ENCODE data around the gene DTX2.
"Not testable (repeated sequence)": the region's sequence is repeated elsewhere in the genome, so short reads cannot be mapped to it uniquely, and the experiment has no call there.

Gene DTX2

DNA sequence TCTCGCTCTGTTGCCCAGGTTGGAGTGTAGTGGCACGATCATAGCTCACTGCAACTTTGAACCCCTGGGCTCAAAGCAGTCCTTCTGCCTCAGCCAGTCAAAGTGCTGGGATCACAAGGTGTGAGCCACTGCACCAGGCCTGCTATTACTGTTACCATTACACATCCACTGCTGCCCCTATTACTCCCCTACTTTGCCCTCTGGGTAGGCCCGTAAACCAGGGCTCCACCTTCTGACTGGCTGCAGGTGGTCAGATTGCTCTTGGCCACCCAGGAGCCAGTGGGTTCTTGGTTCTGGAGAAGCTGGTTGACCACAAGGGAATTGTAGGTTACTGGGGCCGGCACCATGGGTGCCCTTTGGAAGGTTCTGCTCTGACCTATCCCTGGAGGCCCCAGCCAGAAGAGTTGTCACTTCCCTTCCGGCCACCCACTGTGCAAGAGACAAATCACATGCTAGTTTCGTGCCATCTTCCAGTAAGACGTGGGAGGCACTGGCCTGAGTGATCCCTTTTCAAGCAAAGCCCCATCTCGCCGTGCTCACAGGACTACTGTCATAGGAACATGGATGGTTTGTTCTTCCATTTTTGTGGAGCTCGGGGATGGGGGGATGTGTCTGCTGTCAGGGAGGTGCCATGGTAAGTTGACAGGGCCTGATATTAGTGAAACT is 10.2 kb downstream of the DTX2 start:
- not testable (repeated sequence) for DNase-seq
- WGBS = 77% methylated on average over 6 of the region's 10 CpGs

DNA sequence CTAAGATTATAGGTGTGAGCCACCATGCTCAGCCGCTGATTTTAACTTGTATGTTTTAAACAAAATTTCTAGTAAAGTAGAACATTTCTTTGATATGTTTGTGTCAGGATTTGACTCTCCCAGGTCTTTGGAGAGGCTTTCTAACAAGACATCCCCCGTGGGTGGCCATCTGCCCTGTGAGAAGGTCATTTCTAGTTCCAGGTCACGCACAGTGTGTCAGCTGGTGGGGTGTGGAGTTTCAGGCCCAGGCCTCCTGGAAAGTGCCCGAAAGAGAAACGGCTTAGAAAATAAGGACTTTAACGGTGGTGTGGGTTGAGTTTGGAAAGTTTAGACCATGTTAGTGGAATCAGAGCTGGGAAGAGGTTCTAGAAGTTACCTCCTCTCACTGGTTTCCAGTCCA is 11.6 kb downstream of the DTX2 start:
- not testable (repeated sequence) for DNase-seq; H3K4me2 ChIP-seq (ENCODE audit: low read length, poor library complexity, severe bottlenecking); H3K27me3 ChIP-seq (ENCODE audit: control insufficient read depth in 1 of 2, insufficient read depth in 1 of 2, low read length in 2 of 2); H4K91ac ChIP-seq (ENCODE audit: low read length); H3K4me3 ChIP-seq (ENCODE audit: insufficient read depth in 1 of 2, low read depth in 1 of 2, low read length in 2 of 2); H2BK5ac ChIP-seq (ENCODE audit: low read depth, low read length, poor library complexity, severe bottlenecking); H3K79me1 ChIP-seq (replicated peaks; ENCODE audit: low read length, poor library complexity, severe bottlenecking); H3K4ac ChIP-seq (ENCODE audit: low read depth in 1 of 2, low read length in 2 of 2); H3K14ac ChIP-seq (ENCODE audit: low read length in 2 of 2); H3K18ac ChIP-seq (ENCODE audit: low read depth in 1 of 2, low read length in 2 of 2); H3K23ac ChIP-seq (ENCODE audit: low read length in 2 of 2); H2AK5ac ChIP-seq (ENCODE audit: low read length, severe bottlenecking); H2BK15ac ChIP-seq (ENCODE audit: low read depth, poor library complexity, severe bottlenecking); H2AFZ ChIP-seq (ENCODE audit: low read depth, low read length); H3K36me3 ChIP-seq (ENCODE audit: control insufficient read depth in 1 of 2, insufficient read depth in 2 of 2, low read depth in 1 of 2, low read length in 2 of 2); H3K27ac ChIP-seq (ENCODE audit: low read length, poor library complexity, severe bottlenecking); H3K9ac ChIP-seq (ENCODE audit: low read length); H2BK12ac ChIP-seq (ENCODE audit: low read length in 2 of 2); H3K4me1 ChIP-seq (ENCODE audit: control insufficient read depth, insufficient read depth, low read depth, low read length); H2BK120ac ChIP-seq (ENCODE audit: low read depth, low read length); H4K8ac ChIP-seq (ENCODE audit: low read length); H3K9me3 ChIP-seq (ENCODE audit: control insufficient read depth, low read length)
- no CpG with 5 or more reads among the region's 6 CpGs for WGBS

More for the DNA sequence above, 10.2 kb downstream of the DTX2 start:
- H3K27me3 ChIP-seq (ENCODE audit: control insufficient read depth in 1 of 2, insufficient read depth in 1 of 2, low read length in 2 of 2); H3K9ac ChIP-seq (ENCODE audit: low read length); H2AFZ ChIP-seq (ENCODE audit: low read depth, low read length); H3K27ac ChIP-seq (ENCODE audit: low read length, poor library complexity, severe bottlenecking); H2BK120ac ChIP-seq (ENCODE audit: low read depth, low read length); H3K4me3 ChIP-seq (ENCODE audit: insufficient read depth in 1 of 2, low read depth in 1 of 2, low read length in 2 of 2); H3K4me1 ChIP-seq (ENCODE audit: control insufficient read depth, insufficient read depth, low read depth, low read length); H3K4ac ChIP-seq (ENCODE audit: low read depth in 1 of 2, low read length in 2 of 2); H2BK15ac ChIP-seq (ENCODE audit: low read depth, poor library complexity, severe bottlenecking); H2BK12ac ChIP-seq (ENCODE audit: low read length in 2 of 2); H2BK5ac ChIP-seq (ENCODE audit: low read depth, low read length, poor library complexity, severe bottlenecking); H3K36me3 ChIP-seq (ENCODE audit: control insufficient read depth in 1 of 2, insufficient read depth in 2 of 2, low read depth in 1 of 2, low read length in 2 of 2); H3K14ac ChIP-seq (ENCODE audit: low read length in 2 of 2); H3K18ac ChIP-seq (ENCODE audit: low read depth in 1 of 2, low read length in 2 of 2); H3K9me3 ChIP-seq (ENCODE audit: control insufficient read depth, low read length); H3K23ac ChIP-seq (ENCODE audit: low read length in 2 of 2); H2AK5ac ChIP-seq (ENCODE audit: low read length, severe bottlenecking); H3K79me1 ChIP-seq (replicated peaks; ENCODE audit: low read length, poor library complexity, severe bottlenecking); H3K4me2 ChIP-seq (ENCODE audit: low read length, poor library complexity, severe bottlenecking); H4K91ac ChIP-seq (ENCODE audit: low read length): not testable (repeated sequence)
- H4K8ac ChIP-seq (ENCODE audit: low read length) = peak overlapping the region; percentile 28

DNA sequence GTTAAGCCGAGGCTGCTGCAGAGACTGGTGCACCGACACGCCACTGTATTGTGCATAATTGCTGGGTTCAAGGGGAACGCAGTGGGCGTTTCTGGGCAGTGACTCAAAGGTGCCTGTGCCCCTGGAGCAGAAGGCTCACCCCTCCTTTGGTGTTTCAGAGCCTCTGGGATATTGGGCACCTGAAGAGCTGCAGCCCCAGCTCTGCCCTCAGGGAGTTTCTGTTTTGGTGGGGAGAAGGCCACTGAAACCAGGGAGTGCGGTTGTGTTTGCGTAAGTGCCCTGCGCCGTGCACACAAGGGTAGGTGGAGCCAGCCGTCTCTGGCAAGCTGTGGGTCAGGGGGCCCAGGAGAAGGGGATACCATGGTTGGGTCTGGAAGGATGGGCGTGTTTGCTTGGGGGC is 14.8 kb downstream of the DTX2 start:
- H3K9ac ChIP-seq (ENCODE audit: low read length); H3K4ac ChIP-seq (ENCODE audit: low read depth in 1 of 2, low read length in 2 of 2); H2BK15ac ChIP-seq (ENCODE audit: low read depth, poor library complexity, severe bottlenecking); H3K27me3 ChIP-seq (ENCODE audit: control insufficient read depth in 1 of 2, insufficient read depth in 1 of 2, low read length in 2 of 2); H3K36me3 ChIP-seq (ENCODE audit: control insufficient read depth in 1 of 2, insufficient read depth in 2 of 2, low read depth in 1 of 2, low read length in 2 of 2); H3K18ac ChIP-seq (ENCODE audit: low read depth in 1 of 2, low read length in 2 of 2); H2AK5ac ChIP-seq (ENCODE audit: low read length, severe bottlenecking); H4K91ac ChIP-seq (ENCODE audit: low read length); H4K8ac ChIP-seq (ENCODE audit: low read length); H2BK12ac ChIP-seq (ENCODE audit: low read length in 2 of 2); H3K27ac ChIP-seq (ENCODE audit: low read length, poor library complexity, severe bottlenecking); DNase-seq; H3K4me1 ChIP-seq (ENCODE audit: control insufficient read depth, insufficient read depth, low read depth, low read length); H3K23ac ChIP-seq (ENCODE audit: low read length in 2 of 2); H3K14ac ChIP-seq (ENCODE audit: low read length in 2 of 2); H2BK5ac ChIP-seq (ENCODE audit: low read depth, low read length, poor library complexity, severe bottlenecking); H3K9me3 ChIP-seq (ENCODE audit: control insufficient read depth, low read length); H3K4me3 ChIP-seq (ENCODE audit: insufficient read depth in 1 of 2, low read depth in 1 of 2, low read length in 2 of 2); H2AFZ ChIP-seq (ENCODE audit: low read depth, low read length); H3K79me1 ChIP-seq (replicated peaks; ENCODE audit: low read length, poor library complexity, severe bottlenecking); H2BK120ac ChIP-seq (ENCODE audit: low read depth, low read length); H3K4me2 ChIP-seq (ENCODE audit: low read length, poor library complexity, severe bottlenecking): not testable (repeated sequence)
- WGBS = 100% methylated on average over 1 of the region's 11 CpGs

DNA sequence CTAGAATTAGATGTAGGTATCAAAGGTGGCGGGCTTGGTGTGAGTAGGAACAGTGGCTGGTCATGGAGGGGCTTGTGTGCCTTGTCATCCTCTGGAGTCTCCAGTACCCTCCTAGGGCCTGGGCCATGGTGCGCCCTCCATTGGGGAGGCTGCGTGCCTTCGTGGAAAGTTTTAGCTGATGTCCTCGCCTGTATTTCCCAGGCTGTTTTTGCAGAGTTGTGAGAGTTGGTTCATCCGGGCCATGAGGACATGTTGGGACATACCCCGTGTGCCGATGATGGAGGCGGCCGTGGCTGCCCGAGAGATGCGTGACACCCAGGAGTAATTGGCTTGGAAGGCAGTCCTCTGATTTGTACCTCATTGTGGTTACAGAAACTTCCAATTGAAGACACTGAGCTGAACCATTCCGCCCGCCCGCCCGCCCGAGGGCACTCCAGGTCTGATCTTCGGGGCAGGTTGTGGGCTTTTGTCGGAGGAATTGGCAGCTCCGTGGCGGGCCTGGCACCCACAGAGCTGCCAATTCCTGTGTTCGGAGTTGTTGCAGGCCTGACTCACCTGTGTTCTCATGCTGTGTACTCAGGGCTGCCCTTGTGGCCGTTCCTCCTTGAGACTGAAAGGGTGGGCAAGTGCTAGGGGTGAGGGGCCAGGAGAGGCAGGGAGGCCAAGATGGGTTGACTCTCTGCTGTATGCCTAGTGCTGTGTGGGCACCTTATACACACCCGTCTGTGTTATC is 15.4 kb downstream of the DTX2 start:
- H2AFZ ChIP-seq (ENCODE audit: low read depth, low read length); H3K14ac ChIP-seq (ENCODE audit: low read length in 2 of 2); H3K9me3 ChIP-seq (ENCODE audit: control insufficient read depth, low read length); H3K4me2 ChIP-seq (ENCODE audit: low read length, poor library complexity, severe bottlenecking); H2BK15ac ChIP-seq (ENCODE audit: low read depth, poor library complexity, severe bottlenecking); H3K4me1 ChIP-seq (ENCODE audit: control insufficient read depth, insufficient read depth, low read depth, low read length); H2BK12ac ChIP-seq (ENCODE audit: low read length in 2 of 2); DNase-seq; H3K23ac ChIP-seq (ENCODE audit: low read length in 2 of 2); H2BK120ac ChIP-seq (ENCODE audit: low read depth, low read length); H3K4ac ChIP-seq (ENCODE audit: low read depth in 1 of 2, low read length in 2 of 2); H3K18ac ChIP-seq (ENCODE audit: low read depth in 1 of 2, low read length in 2 of 2); H4K8ac ChIP-seq (ENCODE audit: low read length); H2BK5ac ChIP-seq (ENCODE audit: low read depth, low read length, poor library complexity, severe bottlenecking); H3K79me1 ChIP-seq (replicated peaks; ENCODE audit: low read length, poor library complexity, severe bottlenecking); H3K4me3 ChIP-seq (ENCODE audit: insufficient read depth in 1 of 2, low read depth in 1 of 2, low read length in 2 of 2); H3K9ac ChIP-seq (ENCODE audit: low read length); H4K91ac ChIP-seq (ENCODE audit: low read length); H3K27me3 ChIP-seq (ENCODE audit: control insufficient read depth in 1 of 2, insufficient read depth in 1 of 2, low read length in 2 of 2); H2AK5ac ChIP-seq (ENCODE audit: low read length, severe bottlenecking); H3K36me3 ChIP-seq (ENCODE audit: control insufficient read depth in 1 of 2, insufficient read depth in 2 of 2, low read depth in 1 of 2, low read length in 2 of 2); H3K27ac ChIP-seq (ENCODE audit: low read length, poor library complexity, severe bottlenecking): not testable (repeated sequence)
- WGBS = 96% methylated on average over 6 of the region's 24 CpGs

All from mesenchymal stem cell (in vitro differentiated cells and primary cell).